ENCODE measurements around the gene TLR8. TPM values are rescaled to one million over a fixed set of nuclear protein-coding genes. Genes with fewer than 3 reads are reported as not detected.

TLR8 gene
- total RNA-seq = 0.65 TPM
- long read RNA-seq = 0 reads

GRCh38 chrX:12906046-12906761 is at the start of gene TLR8:
Gene TLR8, plus strand, starts transcription at chrX:12906620. Its CDS starts 87 bp downstream, at chrX:12906707.
- intact Hi-C loops (cut with DNase I) = no loop called here

DNA sequence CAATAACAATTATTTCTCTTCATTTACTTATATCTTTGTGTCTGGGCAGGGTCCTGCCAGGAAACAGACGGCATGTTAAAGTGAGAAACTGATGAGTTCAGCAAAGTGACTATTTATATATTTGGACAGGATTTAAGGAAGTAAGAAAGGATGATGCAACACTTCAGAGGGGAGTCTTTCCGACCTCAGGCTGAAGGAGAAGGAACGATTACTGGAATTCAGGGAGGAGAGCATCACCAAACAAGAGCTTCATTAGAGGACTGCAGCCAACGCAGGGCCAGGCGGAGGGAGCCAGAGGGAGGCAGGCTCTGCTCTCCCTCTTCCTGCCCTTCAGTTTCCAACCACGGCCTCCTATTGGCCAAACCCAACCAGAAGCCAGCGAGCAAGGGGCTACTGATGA is 41.1 kb upstream of the TLR8 start:
- DNase-seq (ENCODE audit: low spot score) = no peak
- intact Hi-C loops (cut with DNase I) = no loop called here

More at GRCh38 chrX:12906046-12906761, at the start of gene TLR8:
- DNase-seq (ENCODE audit: low spot score) = no peak

GRCh38 chrX:12866451-12867377 is 39.7 kb upstream of the TLR8 start, which contains the start of gene TLR7:
Gene TLR7, plus strand, starts transcription at chrX:12867072. Its CDS starts 507 bp downstream, at chrX:12867579.
- intact Hi-C loops (cut with DNase I) = no loop called here
- DNase-seq (ENCODE audit: low spot score) = no peak

GRCh38 chrX:12867685-12868084 is 38.7 kb upstream of the TLR8 start:
- intact Hi-C loops (cut with DNase I) = no loop called here
- DNase-seq (ENCODE audit: low spot score) = no peak

GRCh38 chrX:12868747-12869146 is 37.7 kb upstream of the TLR8 start:
- intact Hi-C loops (cut with DNase I) = no loop called here
- DNase-seq (ENCODE audit: low spot score) = no peak

GRCh38 chrX:12871257-12871656 is 35.2 kb upstream of the TLR8 start:
- no peak for DNase-seq (ENCODE audit: low spot score)
- intact Hi-C loops (cut with DNase I) = no loop called here

GRCh38 chrX:12872741-12873140 is 33.7 kb upstream of the TLR8 start:
- intact Hi-C loops (cut with DNase I) = no loop called here

GRCh38 chrX:12874581-12874980 is 31.8 kb upstream of the TLR8 start:
- DNase-seq (ENCODE audit: low spot score) = no peak
- intact Hi-C loops (cut with DNase I) = no loop called here

More at GRCh38 chrX:12872741-12873140, 33.7 kb upstream of the TLR8 start:
- DNase-seq (ENCODE audit: low spot score) = no peak

DNA sequence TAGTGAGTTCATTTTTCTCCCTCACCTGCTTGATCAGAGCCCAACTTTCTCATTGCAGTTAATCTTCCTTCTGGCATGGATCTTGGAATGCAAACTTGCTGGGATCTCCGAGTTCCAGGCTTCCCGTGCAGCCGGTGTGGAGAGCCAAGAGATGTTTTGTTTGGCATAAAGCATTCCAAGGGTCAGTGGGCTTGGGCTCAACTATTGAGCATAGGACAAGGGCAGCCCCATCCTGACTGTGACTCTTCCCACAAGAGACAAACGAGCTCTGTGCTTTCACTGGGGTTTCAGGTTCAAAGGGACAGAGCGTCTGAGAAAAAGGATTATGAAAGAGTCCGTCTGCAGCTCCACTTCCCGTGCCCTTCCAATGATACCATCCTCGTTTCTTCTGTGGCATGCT is 29.0 kb upstream of the TLR8 start:
- intact Hi-C loops (cut with DNase I) = no loop called here
- DNase-seq (ENCODE audit: low spot score) = no peak

DNA sequence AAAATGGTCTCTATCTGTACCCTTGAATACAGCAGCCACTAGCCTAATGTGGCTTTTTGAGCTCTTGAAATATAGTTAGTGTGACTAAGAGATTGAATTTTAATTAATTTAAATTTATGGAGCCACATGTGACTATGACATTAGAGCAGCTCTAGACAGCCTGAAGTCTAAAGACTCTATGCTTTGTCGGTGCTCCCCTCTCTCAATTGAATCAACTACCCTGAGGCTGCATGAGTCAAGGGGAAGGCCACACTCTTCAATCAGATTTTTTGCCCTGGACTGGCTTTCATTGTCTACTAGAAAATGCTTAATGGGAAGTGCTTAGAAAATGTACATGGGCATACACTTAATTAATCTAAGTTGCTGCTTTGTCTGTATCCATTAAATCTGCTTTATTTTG is 27.9 kb upstream of the TLR8 start:
- no peak for DNase-seq (ENCODE audit: low spot score)
- intact Hi-C loops (cut with DNase I) = no loop called here

GRCh38 chrX:12881914-12882313 is 24.5 kb upstream of the TLR8 start:
- intact Hi-C loops (cut with DNase I) = no loop called here
- no peak for DNase-seq (ENCODE audit: low spot score)

GRCh38 chrX:12885508-12885907 is 20.9 kb upstream of the TLR8 start:
- no peak for DNase-seq (ENCODE audit: low spot score)
- intact Hi-C loops (cut with DNase I) = no loop called here

GRCh38 chrX:12886545-12886944 is 19.9 kb upstream of the TLR8 start:
- intact Hi-C loops (cut with DNase I) = no loop called here
- DNase-seq (ENCODE audit: low spot score) = no peak

DNA sequence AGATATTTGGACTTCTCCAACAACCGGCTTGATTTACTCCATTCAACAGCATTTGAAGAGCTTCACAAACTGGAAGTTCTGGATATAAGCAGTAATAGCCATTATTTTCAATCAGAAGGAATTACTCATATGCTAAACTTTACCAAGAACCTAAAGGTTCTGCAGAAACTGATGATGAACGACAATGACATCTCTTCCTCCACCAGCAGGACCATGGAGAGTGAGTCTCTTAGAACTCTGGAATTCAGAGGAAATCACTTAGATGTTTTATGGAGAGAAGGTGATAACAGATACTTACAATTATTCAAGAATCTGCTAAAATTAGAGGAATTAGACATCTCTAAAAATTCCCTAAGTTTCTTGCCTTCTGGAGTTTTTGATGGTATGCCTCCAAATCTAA is 19.3 kb upstream of the TLR8 start:
- no peak for DNase-seq (ENCODE audit: low spot score)
- intact Hi-C loops (cut with DNase I) = no loop called here

GRCh38 chrX:12887767-12888166 is 18.7 kb upstream of the TLR8 start:
- intact Hi-C loops (cut with DNase I) = no loop called here
- no peak for DNase-seq (ENCODE audit: low spot score)

DNA sequence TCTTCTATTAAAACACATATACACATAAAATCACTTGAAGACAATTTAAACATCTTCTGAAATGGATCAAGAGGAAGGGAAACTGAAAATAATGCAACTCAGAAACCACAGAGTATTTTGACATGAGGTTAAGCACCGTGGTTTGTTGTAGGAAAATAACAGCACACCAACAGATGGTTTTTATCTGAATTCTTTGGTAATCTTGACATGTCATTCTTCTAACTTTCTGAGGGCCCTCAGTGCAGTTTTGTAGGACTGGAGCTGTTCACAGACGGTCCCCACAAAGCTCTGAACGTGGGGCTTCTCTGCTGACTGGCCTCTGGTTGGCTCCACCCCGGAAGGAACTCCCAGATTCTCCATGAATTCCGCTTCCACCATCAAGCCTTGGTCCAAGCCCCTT is 16.0 kb upstream of the TLR8 start:
- intact Hi-C loops (cut with DNase I) = loop anchor here (5.0 kb wide), 1 partner anchor 78 kb away; no protein-coding TSS in a partner anchor
- no peak for DNase-seq (ENCODE audit: low spot score)

DNA sequence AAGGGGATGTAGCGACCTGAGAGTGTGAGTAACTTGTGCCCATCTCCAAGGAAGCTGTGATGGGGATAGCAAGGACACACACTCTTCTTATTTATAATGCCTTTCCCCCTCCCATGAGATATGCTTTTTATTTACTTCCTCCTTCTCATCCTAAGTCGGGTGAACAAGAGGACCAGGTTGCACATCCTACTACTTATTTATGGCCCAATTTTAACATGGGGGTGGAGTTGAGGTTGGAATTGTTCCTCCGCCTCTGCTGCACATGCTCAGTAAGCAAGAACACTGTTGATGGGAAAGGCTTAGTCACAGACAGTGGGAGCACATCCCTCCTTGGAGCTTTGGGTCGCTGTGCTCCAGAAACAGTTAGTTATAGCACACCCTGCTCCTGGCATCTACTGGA is 15.2 kb upstream of the TLR8 start:
- DNase-seq (ENCODE audit: low spot score) = no peak
- intact Hi-C loops (cut with DNase I) = loop anchor here (5.0 kb wide), 1 partner anchor 79 kb away; no protein-coding TSS in a partner anchor

DNA sequence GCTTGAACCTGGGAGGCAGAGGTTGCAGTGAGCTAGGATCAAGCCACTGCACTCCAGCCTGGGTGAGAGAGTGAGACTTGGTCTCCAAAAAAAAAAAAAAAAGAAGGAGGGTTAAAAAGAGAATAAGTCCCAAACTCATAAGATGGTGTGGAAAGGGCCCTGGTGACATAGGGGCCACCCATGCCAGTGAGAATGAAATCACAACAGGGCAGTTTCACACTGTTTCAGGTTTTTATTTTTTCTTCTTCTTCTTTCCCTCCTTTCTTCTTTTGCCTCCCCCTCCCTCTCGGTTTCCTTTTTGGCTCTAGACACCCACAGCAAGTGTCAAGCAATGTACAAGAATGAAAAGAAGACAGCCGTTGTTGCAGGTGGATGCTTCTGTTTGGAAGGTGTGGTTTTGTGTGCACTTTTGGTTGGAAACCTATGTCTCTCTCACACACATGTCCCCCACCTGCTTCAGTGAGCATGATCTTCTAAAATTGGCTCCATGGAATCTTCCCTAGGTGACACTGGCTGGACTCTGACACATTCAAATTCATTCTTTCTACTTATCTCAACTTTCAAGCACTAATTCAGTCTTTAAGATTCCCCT is 14.4 kb upstream of the TLR8 start:
- DNase-seq (ENCODE audit: low spot score) = no peak
- intact Hi-C loops (cut with DNase I) = loop anchor here (5.0 kb wide), 1 partner anchor 80 kb away; no protein-coding TSS in a partner anchor

GRCh38 chrX:12892716-12893115 is 13.7 kb upstream of the TLR8 start:
- no peak for DNase-seq (ENCODE audit: low spot score)
- intact Hi-C loops (cut with DNase I) = loop anchor here (5.0 kb wide), 1 partner anchor 80 kb away; no protein-coding TSS in a partner anchor

All from cardiac septum (tissue), 1 donor.